ENCODE data around the gene IKBKE. TPM values are rescaled to one million over a fixed set of nuclear protein-coding genes. Genes with fewer than 3 reads are reported as not detected.

Gene IKBKE
- total and polyA plus RNA-seq, 2 donors (not counting 3 experiments of a cell fraction or from before 2014, with no cell fraction given): 17.9 to 20.7 TPM

DNA sequence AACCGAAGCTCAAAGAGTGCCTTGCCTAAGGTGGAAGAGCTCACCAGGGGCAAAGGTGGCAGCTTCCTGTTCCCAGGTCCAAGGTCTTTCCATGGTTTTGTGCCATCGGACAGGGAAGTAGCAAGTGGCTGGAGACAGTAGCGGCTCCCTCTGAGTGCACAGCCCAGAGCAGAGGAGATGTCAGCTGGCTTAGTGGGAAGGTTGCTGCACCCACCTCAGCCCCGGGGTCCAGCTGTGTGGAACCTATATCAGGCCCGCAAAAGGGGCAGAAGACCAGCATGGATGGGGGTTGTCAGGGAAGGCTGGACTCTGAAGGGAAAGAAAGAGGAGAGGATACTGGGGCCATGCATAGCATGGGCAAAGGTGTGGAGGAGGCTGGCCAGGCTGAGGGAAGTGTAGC, 6.8 kb downstream of the IKBKE start:
- Histone ChIP-seq H3K4me1 (ENCODE audit: control insufficient read depth, extremely low read depth, insufficient read depth, low read length) (peaks cover 5% of the 10 kb centered on the region), H3K4me2 (ENCODE audit: insufficient read depth, low read length) (no peak overlapping the region), H2AFZ (ENCODE audit: low read depth, low read length) (no peak overlapping the region), H3K9me3 (replicated peaks; ENCODE audit: control insufficient read depth, insufficient read depth, low read length) (no peaks in the 10 kb centered on the region), H3K27ac (ENCODE audit: insufficient read depth, low read depth, low read length) (no peak overlapping the region), H3K4me3 (replicated peaks in 1 of 3; ENCODE audit: insufficient read depth in 1 of 3, low read depth in 1 of 3, low read length in 3 of 3) (no peak overlapping the region), H4K20me1 (replicated peaks; ENCODE audit: control insufficient read depth, extremely low read depth, insufficient read depth, low read length) (no peaks in the 10 kb centered on the region), H3K27me3 (ENCODE audit: control insufficient read depth in 2 of 2, insufficient read depth in 2 of 2, low read length in 2 of 2) (no peaks in the 10 kb centered on the region), H3K36me3 (ENCODE audit: control insufficient read depth in 2 of 2, extremely low read depth in 1 of 2, insufficient read depth in 2 of 2, low read length in 2 of 2) (peaks cover 3 to 36% of the 10 kb centered on the region in 2 experiments), H3K9me1 (replicated peaks; ENCODE audit: control insufficient read depth, extremely low read depth, insufficient read depth, low read length) (no peaks in the 10 kb centered on the region), H3K79me2 (ENCODE audit: control insufficient read depth, insufficient read depth, low read length) (no peaks in the 10 kb centered on the region), H3K9ac (replicated peaks; ENCODE audit: extremely low read depth, insufficient read depth, low read length) (no peak overlapping the region)
- POLR2A ChIA-PET: no interaction called here
- no peak for TF ChIP-seq JUN (IDR thresholded peaks at IDR 0.05; ENCODE audit: borderline replicate concordance, insufficient read depth, insufficient read length, low read depth)
- no peak for TF ChIP-seq POLR2A (IDR thresholded peaks at IDR 0.05; ENCODE audit: low read depth, low read length)
- no peak for TF ChIP-seq MYC (IDR thresholded peaks at IDR 0.05; ENCODE audit: low read depth, low read length)
- no peak for TF ChIP-seq GATA2 (IDR thresholded peaks at IDR 0.05; ENCODE audit: insufficient read depth, insufficient read length, low read depth, low read length)
- TF ChIP-seq FOS (IDR thresholded peaks at IDR 0.05; ENCODE audit: borderline replicate concordance, insufficient read depth, low read length): no peak
- TF ChIP-seq, protein P1, sequence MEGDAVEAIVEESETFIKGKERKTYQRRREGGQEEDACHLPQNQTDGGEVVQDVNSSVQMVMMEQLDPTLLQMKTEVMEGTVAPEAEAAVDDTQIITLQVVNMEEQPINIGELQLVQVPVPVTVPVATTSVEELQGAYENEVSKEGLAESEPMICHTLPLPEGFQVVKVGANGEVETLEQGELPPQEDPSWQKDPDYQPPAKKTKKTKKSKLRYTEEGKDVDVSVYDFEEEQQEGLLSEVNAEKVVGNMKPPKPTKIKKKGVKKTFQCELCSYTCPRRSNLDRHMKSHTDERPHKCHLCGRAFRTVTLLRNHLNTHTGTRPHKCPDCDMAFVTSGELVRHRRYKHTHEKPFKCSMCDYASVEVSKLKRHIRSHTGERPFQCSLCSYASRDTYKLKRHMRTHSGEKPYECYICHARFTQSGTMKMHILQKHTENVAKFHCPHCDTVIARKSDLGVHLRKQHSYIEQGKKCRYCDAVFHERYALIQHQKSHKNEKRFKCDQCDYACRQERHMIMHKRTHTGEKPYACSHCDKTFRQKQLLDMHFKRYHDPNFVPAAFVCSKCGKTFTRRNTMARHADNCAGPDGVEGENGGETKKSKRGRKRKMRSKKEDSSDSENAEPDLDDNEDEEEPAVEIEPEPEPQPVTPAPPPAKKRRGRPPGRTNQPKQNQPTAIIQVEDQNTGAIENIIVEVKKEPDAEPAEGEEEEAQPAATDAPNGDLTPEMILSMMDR (IDR thresholded peaks at IDR 0.05; ENCODE audit: extremely low read depth in 1 of 2, insufficient read depth in 1 of 2, low read depth in 1 of 2, low read length in 2 of 2): no peak
- no peak for TF ChIP-seq EZH2 (IDR thresholded peaks at IDR 0.05; ENCODE audit: borderline replicate concordance, low read depth, low read length, severe bottlenecking)
- TF ChIP-seq MAX (IDR thresholded peaks at IDR 0.05; ENCODE audit: insufficient read depth, insufficient read length): no peak
- no peak for TF ChIP-seq POLR2AphosphoS5 (IDR thresholded peaks at IDR 0.05; ENCODE audit: insufficient read depth, low read depth, low read length)
- intact Hi-C loops (cut with micrococcal nuclease) (no loop called here), dilution Hi-C loops (cut with MboI; ENCODE audit: extremely low pct_ligation_motif_present, low sequenced_read_pairs) (no loop called here)
- CTCF ChIA-PET: interaction anchor here (1.9 to 2.7 kb wide), 2 partner anchors 16 to 106 kb away, joined by 10 to 12 read pairs; no protein-coding TSS in a partner anchor
- DNase-seq (ENCODE audit: low read depth, low spot score) (no peak), FAIRE-seq (no peak)
- BruUV-seq (replicated peaks): no TSS peak

All from endothelial cell of umbilical vein (primary cell).